Astrocyte of the cerebellum (primary cell): ENCODE results near the gene AGBL1.

Experiments
- DNase-seq: peaks from one replicate; pipeline ENCODE4 v3.0.0-alpha.2; 2011; ENCODE audit warnings: low read depth
- H3K4me3 ChIP-seq: 2 replicates; pipeline ENCODE4 v1.5.1; 2011; ENCODE audit warnings: mild to moderate bottlenecking, low read depth, low read length, moderate library complexity
- in situ Hi-C: cut with HindIII; loops from 2 replicates; pipeline ENCODE4 v1.10.0; 2017; ENCODE audit warnings: low sequenced_read_pairs
- TF ChIP-seq, protein P1 (sequence below): IDR thresholded peaks from 2 replicates; pipeline ENCODE4 v1.5.1; 2012; ENCODE audit warnings: low read length, low read depth, moderate library complexity, mild to moderate bottlenecking; ENCODE audit errors: missing control alignments

The AGBL1 gene

DNA sequence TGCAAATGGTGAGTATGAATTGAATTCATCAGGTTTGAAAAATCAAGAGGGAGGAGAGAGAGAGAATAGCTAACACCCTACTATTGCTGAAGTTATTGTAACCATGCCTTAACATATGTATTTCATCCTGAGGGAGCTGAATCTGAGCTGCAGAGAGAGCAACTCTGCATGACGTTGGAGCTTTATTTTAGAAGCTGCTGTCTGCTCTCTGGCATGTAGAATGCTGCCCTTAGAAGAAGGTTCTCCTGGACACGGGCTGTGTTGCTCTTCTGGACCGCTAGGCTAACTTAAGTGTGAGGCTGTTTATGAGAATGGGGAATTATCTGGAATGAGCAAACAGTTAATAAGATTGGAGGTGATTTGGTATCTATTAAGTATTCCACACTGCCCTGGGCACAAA is 814.6 kb downstream of the AGBL1 start:
- H3K4me3 ChIP-seq: no peak overlapping the region
- in situ Hi-C loops: no loop called here
- TF ChIP-seq, protein P1, sequence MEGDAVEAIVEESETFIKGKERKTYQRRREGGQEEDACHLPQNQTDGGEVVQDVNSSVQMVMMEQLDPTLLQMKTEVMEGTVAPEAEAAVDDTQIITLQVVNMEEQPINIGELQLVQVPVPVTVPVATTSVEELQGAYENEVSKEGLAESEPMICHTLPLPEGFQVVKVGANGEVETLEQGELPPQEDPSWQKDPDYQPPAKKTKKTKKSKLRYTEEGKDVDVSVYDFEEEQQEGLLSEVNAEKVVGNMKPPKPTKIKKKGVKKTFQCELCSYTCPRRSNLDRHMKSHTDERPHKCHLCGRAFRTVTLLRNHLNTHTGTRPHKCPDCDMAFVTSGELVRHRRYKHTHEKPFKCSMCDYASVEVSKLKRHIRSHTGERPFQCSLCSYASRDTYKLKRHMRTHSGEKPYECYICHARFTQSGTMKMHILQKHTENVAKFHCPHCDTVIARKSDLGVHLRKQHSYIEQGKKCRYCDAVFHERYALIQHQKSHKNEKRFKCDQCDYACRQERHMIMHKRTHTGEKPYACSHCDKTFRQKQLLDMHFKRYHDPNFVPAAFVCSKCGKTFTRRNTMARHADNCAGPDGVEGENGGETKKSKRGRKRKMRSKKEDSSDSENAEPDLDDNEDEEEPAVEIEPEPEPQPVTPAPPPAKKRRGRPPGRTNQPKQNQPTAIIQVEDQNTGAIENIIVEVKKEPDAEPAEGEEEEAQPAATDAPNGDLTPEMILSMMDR: no peak
- no peak for DNase-seq

DNA sequence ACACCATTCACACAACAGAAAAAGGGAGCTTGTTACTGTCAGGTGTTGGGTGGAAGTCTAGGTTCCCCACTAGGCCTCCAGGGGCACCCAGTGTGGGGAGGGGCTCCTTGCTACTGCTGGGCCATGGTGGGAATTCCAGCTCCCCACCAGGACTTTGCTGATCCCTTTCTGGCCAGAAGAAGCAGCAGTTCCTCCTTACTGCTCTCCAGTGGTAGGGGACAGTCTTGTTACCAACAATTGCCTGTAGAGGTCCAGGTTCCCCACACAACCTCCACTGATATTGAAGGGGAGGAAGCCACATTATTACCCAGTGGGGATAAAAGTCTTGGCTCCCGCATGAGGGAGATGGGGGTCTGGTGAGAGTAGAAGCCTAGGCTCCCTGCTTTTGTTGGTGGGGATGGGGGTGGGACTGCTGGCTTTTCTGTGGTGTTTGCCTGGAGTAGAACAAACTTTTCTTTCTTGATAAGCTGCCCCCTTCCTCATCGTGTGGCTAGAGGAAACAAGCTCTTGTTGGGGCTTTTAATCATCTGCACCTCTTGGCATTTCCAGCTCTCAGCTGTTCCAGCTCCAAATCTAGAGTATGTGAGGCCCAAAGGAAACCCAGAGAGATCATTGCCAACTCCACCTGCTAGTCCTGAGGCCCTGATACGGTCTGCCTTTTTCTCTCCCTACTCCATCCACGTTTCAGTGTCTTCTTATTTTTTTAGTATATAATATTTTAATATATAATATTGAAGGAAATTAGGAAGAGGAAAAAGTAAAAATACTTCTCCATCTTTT is 824.2 kb downstream of the AGBL1 start:
- TF ChIP-seq, protein P1: no peak
- in situ Hi-C loops: no loop called here
- DNase-seq: no peak
- H3K4me3 ChIP-seq: no peak overlapping the region

DNA sequence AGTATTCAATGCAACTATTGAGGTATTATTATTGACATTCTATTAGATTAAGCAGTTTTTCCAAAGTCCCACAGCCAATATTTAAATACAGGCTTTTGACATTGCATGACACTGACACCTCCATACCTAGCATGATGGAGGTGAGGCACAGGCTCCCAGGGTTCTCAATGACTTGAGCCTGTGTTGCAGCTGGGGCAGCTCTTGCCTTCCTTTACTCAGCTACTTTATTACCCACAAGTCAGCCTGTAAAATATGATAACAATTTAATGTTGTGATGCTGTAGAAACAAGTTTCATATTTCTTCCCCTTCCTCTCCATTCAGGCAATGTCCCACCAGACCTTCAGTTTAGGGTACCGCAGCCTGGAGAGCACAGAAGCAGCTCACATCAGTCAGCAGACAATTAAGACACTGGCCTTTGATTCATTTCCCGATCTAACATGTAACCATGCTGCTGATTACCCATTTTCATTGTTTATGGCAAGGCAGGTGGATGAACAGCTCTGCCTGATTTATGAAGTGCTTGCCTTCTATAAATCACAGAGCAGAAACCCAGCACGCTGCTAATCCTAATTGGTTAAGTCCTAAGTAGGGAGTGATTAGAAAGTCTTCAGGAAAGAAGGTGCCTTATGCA is 826.1 kb downstream of the AGBL1 start:
- H3K4me3 ChIP-seq: no peak overlapping the region
- in situ Hi-C loops: no loop called here
- no peak for DNase-seq
- TF ChIP-seq, protein P1: no peak

DNA sequence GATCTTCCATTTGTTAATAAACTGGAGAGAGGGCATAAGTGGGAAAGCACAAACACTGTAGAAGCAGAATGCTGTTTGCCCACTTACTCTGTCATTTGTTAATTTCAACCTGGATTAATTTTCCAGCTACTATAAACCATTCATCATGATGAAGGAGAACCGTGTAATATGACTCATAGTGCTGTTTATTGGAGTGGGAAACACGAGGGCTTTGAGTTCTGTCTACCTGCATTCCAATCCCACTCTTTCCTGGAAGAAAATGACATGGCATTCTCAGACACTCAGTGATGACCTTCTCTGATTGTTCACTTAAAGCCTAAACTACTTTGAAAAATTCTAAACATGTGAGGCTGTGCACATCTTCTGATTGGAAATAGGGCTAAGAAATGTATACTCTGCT is 826.7 kb downstream of the AGBL1 start:
- TF ChIP-seq, protein P1: no peak
- in situ Hi-C loops: no loop called here
- H3K4me3 ChIP-seq: no peak overlapping the region
- DNase-seq: no peak

DNA sequence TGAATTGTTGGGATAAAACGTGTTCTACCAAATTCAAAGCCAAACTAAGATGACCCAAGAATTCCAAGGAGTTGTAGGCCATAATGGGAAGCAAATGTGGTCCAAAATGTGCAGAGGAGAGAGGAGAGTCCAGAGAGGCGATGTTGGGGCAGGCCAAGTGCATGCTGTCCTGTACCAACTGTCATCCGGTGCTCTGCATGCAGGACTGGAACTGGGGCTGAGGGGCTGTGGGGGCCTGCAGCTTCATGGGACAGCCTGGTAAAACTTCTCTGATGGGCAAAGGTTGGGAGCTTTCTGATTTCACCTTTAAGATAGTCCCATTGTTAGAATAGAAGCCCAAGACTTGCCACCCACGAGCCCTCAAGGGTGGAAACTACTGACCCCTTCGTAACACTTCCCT is 831.4 kb downstream of the AGBL1 start:
- in situ Hi-C loops: no loop called here
- TF ChIP-seq, protein P1: no peak
- DNase-seq: no peak
- H3K4me3 ChIP-seq: no peak overlapping the region

DNA sequence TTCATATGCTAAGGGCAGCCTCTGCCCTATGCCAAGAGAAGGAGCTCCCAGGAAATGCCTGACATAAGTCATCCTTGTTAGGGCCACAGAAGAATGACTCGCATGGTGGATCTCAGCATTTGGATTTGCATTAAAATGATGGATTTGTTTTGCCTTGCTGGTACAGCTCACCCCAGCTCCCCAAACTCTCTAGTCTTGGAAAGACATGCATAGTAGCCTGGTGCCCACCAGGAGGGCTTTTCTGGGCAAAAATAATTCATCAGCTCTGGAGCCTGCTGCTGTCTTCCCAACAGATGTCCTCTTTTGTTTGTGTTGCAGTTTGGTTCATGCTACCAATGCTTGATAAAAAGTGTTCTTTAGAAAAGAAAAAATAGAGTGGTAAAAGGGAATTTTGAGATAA is 833.0 kb downstream of the AGBL1 start:
- TF ChIP-seq, protein P1: no peak
- in situ Hi-C loops: no loop called here
- DNase-seq: no peak
- H3K4me3 ChIP-seq: no peak overlapping the region
